Activated T-helper 1 cell treated with anti-CD3 and anti-CD28 coated beads, Interleukin-12 subunit alpha, Interleukin-12 subunit beta, Interleukin-2, Interleukin-4 antibody, amounts not matched to agents 30 ng/mL and 10 ng/mL and 1 ng/mL, durations not matched to agents 14 hours and 24 hours and 36 hours (primary cell): ENCODE measurements around the gene TRIM2. TPM values are rescaled to one million over a fixed set of nuclear protein-coding genes. Genes with fewer than 3 reads are reported as not detected.

Experiments used
- DNase-seq: peaks from one replicate; pipeline ENCODE4 v3.0.0; 2021; ENCODE audit warnings: low spot score
- H3K27ac Mint-ChIP-seq: one replicate; pipeline ENCODE4 v1.8.0; 2021; ENCODE audit warnings: mild to moderate bottlenecking, mixed read lengths
- H3K27me3 Mint-ChIP-seq: one replicate; pipeline ENCODE4 v1.8.0; 2022; ENCODE audit warnings: mild to moderate bottlenecking, moderate library complexity, mixed read lengths; ENCODE audit not compliant: insufficient read depth
- H3K36me3 Mint-ChIP-seq: one replicate; pipeline ENCODE4 v1.8.0; 2021; ENCODE audit warnings: low read depth, mixed read lengths
- H3K4me1 Mint-ChIP-seq: one replicate; pipeline ENCODE4 v1.8.0; 2021; ENCODE audit warnings: low read depth, mixed read lengths
- H3K4me3 Mint-ChIP-seq: one replicate; pipeline ENCODE4 v1.8.0; 2021; ENCODE audit warnings: mild to moderate bottlenecking, moderate library complexity, mixed read lengths
- H3K9me3 Mint-ChIP-seq: one replicate; pipeline ENCODE4 v1.8.0; 2021; ENCODE audit warnings: mixed read lengths
- intact Hi-C: fragments of 100-400 bp; cut with micrococcal nuclease; formaldehyde crosslinking; loops from one replicate; pipeline ENCODE4 v1.15.1; 2024
- total RNA-seq: library from RNA; stranded (reverse); gene quantifications from 2 replicates; pipeline ENCODE4 v1.2.3, GENCODE V29; 2022

TRIM2 gene
- total RNA-seq, 1 donor from 2014 or later, result 0.16 TPM

DNA sequence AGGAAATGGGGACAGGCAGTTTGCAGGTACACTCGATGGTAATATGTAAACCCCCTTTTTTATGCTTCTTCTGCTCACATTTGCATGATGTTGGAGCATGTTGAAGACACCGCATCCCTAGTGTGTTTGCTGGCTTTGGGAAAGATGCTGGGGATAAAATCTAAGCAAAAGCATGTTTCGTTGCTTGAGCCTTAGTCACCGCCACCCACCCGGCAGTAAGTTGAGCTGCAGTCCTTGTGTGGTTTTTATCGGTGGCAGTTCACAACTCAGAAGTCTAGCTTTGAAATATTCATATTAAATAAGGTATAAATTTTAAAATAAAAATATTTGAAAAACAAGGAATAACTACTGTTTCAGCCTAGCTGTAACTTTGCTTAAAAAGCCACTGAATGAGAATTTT, 118.5 kb downstream of the TRIM2 start:
- no peak overlapping the region for H3K4me3 Mint-ChIP-seq
- no peaks in the 10 kb centered on the region for H3K36me3 Mint-ChIP-seq
- peaks cover 16% of the 10 kb centered on the region for H3K27me3 Mint-ChIP-seq
- no peak overlapping the region for H3K27ac Mint-ChIP-seq
- DNase-seq, result no peak
- intact Hi-C loops, result no loop called here
- no peaks in the 10 kb centered on the region for H3K9me3 Mint-ChIP-seq
- no peaks in the 10 kb centered on the region for H3K4me1 Mint-ChIP-seq

DNA sequence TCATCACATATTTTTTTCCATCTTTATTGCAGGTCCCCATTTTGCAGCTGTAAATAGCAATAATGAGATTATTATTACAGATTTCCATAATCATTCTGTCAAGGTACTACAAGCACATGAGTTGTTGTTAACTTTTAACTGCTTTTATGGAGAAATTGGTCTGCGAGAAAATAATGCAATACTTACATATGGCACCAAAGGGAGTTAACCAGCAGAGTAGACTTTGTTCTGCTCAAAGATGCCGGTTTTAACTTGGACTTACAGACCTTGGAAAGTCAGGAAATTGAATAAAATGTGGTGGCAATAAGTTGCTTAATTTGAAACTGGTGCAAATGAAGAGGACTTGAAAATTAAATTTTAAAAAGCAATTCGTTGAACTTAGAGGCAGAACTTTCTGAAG, 119.8 kb downstream of the TRIM2 start:
- no peak overlapping the region for H3K27ac Mint-ChIP-seq
- intact Hi-C loops, result no loop called here
- no peak overlapping the region for H3K4me3 Mint-ChIP-seq
- no peak for DNase-seq
- peaks cover 16% of the 10 kb centered on the region for H3K27me3 Mint-ChIP-seq
- no peaks in the 10 kb centered on the region for H3K9me3 Mint-ChIP-seq
- no peaks in the 10 kb centered on the region for H3K36me3 Mint-ChIP-seq
- H3K4me1 Mint-ChIP-seq, result no peaks in the 10 kb centered on the region

DNA sequence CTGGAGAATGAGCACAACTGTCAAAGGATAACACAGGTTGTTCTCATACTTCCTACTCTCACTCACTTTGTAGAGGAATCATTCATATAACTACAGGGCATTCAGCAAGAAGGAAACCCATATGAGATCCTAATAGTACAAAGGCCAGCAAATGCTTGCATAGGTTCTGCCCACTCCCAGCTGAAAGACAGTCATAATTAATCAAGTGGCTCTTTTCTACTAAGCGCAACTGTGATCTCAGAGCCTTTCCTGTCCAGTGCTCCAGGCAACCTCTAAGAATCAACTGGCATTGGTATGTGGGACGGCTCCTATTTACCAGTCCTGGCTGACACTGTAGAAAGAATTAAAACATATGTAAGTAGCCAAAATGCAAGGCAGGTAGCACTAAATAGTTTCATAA, 121.3 kb downstream of the TRIM2 start:
- H3K36me3 Mint-ChIP-seq, result no peaks in the 10 kb centered on the region
- no peak overlapping the region for H3K4me3 Mint-ChIP-seq
- H3K27ac Mint-ChIP-seq, result no peak overlapping the region
- no peaks in the 10 kb centered on the region for H3K9me3 Mint-ChIP-seq
- no peak for DNase-seq
- intact Hi-C loops, result no loop called here
- no peaks in the 10 kb centered on the region for H3K4me1 Mint-ChIP-seq
- peaks cover 16% of the 10 kb centered on the region for H3K27me3 Mint-ChIP-seq

DNA sequence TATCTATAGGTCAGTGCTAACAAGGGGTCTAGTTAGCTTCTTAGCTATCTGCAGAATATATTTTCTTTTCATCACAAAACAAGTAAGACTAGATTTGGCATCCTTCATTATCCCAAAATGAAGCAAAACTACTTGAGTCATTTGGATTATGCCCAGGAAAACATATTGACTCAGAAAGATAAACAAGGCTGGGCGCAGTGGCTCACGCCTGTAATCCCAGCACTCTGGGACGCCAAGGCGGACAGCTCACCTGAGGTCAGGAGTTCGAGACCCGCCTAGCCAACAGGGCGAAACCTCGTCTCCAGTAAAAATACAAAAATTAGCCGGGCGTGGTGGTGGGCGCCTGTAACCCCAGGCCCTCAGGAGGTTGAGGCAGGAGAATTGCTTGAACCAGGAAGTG, 122.3 kb downstream of the TRIM2 start:
- DNase-seq, result no peak
- H3K27me3 Mint-ChIP-seq, result peaks cover 18% of the 10 kb centered on the region

DNA sequence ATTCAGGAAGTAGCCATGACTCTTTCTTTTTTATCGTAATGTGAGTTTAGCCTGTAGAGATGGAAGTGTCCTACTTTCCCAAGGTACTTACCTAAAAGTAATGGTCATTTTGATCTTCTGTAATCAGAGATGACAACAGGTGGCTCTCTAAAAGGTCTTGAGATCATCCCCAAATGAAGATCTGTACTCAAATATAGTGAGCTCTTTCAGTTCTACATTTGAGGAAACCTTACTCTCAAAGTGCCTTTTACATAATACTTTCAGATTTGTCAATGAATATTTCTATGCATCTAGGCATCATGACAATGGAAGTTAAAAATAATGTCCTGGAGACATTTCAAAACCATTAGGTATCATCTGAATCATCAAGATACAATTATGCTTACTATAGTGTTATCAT, 123.0 kb downstream of the TRIM2 start:
- peaks cover 15% of the 10 kb centered on the region for H3K27me3 Mint-ChIP-seq
- no peaks in the 10 kb centered on the region for H3K9me3 Mint-ChIP-seq
- intact Hi-C loops, result no loop called here
- no peaks in the 10 kb centered on the region for H3K36me3 Mint-ChIP-seq
- no peak overlapping the region for H3K27ac Mint-ChIP-seq
- DNase-seq, result no peak
- no peak overlapping the region for H3K4me3 Mint-ChIP-seq
- no peaks in the 10 kb centered on the region for H3K4me1 Mint-ChIP-seq

More for the DNA sequence above, 122.3 kb downstream of the TRIM2 start:
- H3K27ac Mint-ChIP-seq, result no peak overlapping the region
- intact Hi-C loops, result no loop called here
- no peaks in the 10 kb centered on the region for H3K9me3 Mint-ChIP-seq
- no peaks in the 10 kb centered on the region for H3K36me3 Mint-ChIP-seq
- H3K4me1 Mint-ChIP-seq, result no peaks in the 10 kb centered on the region
- H3K4me3 Mint-ChIP-seq, result no peak overlapping the region

DNA sequence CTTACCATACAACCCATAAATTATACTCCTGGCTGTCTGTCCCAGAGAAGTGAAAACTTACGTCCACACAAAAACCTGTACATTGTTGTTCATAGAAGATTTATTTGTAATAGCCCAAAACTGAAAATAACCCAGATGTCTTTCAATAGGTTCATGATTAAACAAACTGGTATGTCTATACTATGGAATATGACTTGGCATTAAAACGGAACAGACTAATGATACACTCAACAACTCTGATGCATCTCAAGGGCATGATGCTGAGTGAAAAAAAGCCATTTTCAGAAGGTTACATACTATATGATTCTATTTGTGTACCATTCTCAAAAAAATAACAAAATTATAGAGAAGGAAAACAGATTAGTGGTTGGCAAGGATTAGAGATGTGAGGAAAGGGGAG, 128.7 kb downstream of the TRIM2 start:
- no peaks in the 10 kb centered on the region for H3K9me3 Mint-ChIP-seq
- no peak for DNase-seq
- H3K27me3 Mint-ChIP-seq, result peaks cover 7% of the 10 kb centered on the region
- no peaks in the 10 kb centered on the region for H3K4me1 Mint-ChIP-seq
- no peak overlapping the region for H3K4me3 Mint-ChIP-seq
- no peak overlapping the region for H3K27ac Mint-ChIP-seq
- intact Hi-C loops, result no loop called here
- H3K36me3 Mint-ChIP-seq, result no peaks in the 10 kb centered on the region

DNA sequence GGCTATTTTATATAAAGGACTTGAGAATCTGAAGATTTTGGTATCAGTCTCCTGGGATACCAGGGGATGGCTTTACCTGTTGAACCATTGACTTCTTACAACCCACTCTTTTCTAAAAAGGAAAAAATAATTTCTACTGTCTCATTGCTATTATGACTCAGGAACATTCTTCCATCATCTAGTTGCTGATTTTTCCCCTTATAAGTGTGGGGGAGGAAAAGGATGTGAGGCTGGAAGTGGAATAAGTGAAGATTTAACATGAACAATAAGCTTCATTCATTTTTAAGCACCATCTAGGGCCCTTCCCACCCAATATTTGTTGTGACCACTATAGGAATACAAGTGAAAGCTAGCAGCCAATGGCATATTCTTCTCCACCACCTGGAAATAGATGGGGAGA, 129.6 kb downstream of the TRIM2 start:
- Mint-ChIP-seq H3K27me3 (peaks cover 7% of the 10 kb centered on the region), H3K9me3 (no peaks in the 10 kb centered on the region), H3K36me3 (no peaks in the 10 kb centered on the region), H3K4me1 (no peaks in the 10 kb centered on the region), H3K27ac (no peak overlapping the region), H3K4me3 (no peak overlapping the region)
- intact Hi-C loops, result no loop called here
- DNase-seq, result no peak

DNA sequence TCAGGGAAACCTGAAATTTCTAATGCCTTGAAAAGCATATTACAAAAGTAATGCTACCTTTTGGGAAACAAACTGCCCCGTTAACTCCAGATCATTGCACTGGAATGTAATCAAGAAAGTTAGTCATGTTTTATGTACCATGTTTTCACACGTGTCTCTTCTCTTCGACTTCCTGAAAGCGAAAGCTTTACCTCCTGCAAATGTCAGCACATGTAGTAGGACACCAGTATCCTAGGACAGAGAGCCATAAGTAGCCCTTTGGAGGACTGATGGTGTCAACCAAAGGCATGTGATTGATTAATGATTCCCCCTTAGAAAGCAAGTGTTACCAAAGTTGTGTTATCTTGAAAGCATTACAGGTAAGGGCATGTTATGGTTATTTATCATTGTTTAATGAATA, 131.4 kb downstream of the TRIM2 start:
- H3K9me3 Mint-ChIP-seq, result no peaks in the 10 kb centered on the region
- intact Hi-C loops, result no loop called here

DNA sequence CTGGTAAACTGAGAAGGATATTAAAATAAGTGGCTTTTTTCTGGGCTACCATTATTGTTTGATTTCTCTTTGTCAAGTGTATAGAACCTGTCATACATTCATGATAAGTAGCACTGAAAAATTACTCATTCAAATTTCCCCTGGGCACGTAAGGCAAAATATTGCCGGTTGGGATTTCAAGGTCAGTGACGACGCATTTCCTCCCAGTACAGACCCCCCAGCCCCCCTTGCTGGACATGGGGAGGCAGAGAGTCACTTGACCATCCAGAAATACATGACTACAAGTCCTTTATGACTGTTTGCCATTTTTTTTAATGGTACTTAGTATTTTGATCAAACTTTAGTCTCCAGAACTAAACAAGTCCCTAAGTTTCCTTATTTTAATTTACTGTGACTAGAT, 133.4 kb downstream of the TRIM2 start:
- no peak overlapping the region for H3K4me3 Mint-ChIP-seq
- intact Hi-C loops, result no loop called here
- no peaks in the 10 kb centered on the region for H3K36me3 Mint-ChIP-seq
- DNase-seq, result no peak
- H3K27ac Mint-ChIP-seq, result no peak overlapping the region
- no peaks in the 10 kb centered on the region for H3K4me1 Mint-ChIP-seq
- peaks cover 16% of the 10 kb centered on the region for H3K27me3 Mint-ChIP-seq
- H3K9me3 Mint-ChIP-seq, result no peaks in the 10 kb centered on the region

More for the DNA sequence above, 131.4 kb downstream of the TRIM2 start:
- Mint-ChIP-seq H3K4me3 (no peak overlapping the region), H3K27me3 (peaks cover 6% of the 10 kb centered on the region), H3K27ac (no peak overlapping the region), H3K4me1 (no peaks in the 10 kb centered on the region), H3K36me3 (no peaks in the 10 kb centered on the region)
- DNase-seq, result no peak

DNA sequence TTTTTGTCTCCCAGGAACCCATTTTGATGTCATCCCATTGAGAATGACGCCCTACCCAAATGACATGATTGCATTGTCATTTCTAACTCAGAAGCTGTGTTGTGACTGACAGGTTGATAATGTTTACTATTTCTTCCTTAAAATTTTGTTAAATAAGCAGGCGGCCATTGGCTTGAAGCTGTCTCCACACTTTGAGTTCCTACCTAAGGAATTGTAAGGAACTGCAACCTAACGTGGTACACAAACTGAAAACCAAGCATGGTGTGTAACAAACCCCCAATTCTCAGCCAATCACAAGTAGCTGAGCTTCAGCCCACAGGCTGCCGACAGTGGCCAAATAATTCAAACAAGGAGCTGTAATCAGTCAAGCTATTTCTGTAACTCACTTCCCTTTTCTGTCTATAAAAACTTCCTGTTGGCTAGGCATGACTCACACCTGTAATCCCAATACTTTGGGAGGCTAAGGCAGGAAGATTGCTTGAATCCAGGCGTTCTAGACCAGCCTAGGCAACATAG, 137.4 kb downstream of the TRIM2 start:
- H3K4me3 Mint-ChIP-seq, result no peak overlapping the region
- H3K27ac Mint-ChIP-seq, result no peak overlapping the region
- H3K9me3 Mint-ChIP-seq, result no peaks in the 10 kb centered on the region
- DNase-seq, result no peak
- peaks cover 13% of the 10 kb centered on the region for H3K27me3 Mint-ChIP-seq
- H3K36me3 Mint-ChIP-seq, result no peaks in the 10 kb centered on the region
- H3K4me1 Mint-ChIP-seq, result peaks cover 12% of the 10 kb centered on the region
- intact Hi-C loops, result loop anchor here (5.0 to 10.0 kb wide), 2 partner anchors 189 to 1203 kb away; no protein-coding TSS in a partner anchor

DNA sequence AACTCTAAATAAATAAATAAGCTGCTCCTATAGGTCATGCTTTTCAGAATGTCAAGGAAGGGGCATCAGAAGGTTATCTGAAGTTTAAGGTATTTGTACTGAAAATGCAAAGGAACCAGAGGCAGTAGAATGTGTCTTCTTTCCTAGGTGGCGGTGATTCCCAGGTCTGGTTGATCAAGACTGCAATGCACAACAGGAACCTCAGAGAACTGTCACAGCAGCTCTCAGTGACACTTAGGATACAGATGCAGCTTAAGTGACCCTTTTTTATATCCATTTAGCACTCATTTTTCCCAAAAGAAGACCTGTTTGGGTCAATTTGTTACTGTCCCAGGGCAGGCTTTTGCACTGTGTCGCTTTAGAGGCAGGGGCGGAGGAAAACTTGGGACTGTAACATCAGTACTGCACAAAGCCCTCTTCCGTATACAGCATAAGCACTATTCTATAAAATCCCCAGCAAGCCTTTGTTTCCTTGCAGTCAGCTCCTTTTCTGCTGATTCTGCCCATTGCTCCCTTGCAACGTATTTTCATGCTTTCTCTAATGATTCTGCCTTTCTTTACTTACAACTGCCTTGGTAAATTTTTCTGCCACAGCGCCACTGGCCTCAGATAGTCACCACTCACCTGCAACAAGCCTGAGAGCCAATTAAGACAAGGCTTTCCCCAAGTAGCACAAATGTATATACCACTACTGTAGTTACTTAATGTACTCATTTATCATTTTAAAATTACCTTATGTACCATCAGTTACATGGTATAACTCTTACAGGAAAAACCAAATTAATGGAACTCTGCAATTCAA, 138.7 kb downstream of the TRIM2 start:
- no peak overlapping the region for H3K27ac Mint-ChIP-seq
- intact Hi-C loops, result loop anchor here (5.0 to 10.0 kb wide), 2 partner anchors 191 to 1202 kb away; no protein-coding TSS in a partner anchor
- peak overlapping the region; percentile 53 for H3K4me3 Mint-ChIP-seq

DNA sequence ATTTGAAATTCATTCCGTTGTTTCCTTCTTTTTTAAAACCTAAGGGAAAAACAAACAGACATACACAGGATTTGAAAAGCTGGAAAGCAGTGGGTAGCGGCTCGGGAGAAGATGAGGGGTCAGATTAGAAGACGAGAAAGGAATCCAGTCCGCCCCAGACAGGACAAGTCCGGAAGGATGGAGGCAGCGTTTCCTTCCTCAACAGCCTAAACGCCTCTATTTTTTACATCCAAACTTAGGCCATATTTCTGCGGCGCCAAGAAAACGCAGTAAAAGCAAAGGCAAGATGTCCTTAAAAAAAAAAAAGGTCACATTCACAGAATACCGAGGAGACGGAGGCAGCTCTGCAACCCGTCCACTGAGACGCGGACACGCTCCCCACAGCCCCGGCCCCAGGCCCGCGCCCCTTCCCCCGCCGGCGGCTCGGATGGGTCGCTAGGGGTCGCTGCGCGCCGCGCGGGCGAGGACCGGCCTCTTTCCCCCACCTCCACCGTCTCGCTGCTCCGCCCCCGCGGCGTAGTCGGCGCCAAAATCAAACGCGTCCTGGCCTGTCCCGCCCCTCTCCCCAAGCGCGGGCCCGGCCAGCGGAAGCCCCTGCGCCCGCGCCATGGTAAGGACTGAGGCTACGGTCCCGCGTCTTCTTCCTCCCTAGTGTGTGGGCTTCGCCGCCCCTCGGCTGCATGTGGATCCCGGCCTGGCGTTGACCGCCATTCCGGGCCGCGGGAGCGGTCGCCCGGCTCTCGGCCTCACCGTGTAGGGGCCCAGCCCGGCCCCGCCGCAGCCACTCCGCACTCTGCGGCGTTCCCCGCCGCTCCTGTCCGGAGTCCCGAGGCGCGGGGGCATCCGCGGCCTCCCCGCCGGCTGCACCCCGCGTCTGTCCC, 140.1 kb downstream of the TRIM2 start, which contains the start of gene MND1:
TSS of gene MND1 (plus strand) at position 558 of the 881 bp plus-strand sequence. CDS start at position 608, 50 bp downstream.
- peak; percentile 90 for DNase-seq
- Mint-ChIP-seq H3K27me3 (peaks cover 13% of the 10 kb centered on the region), H3K36me3 (peaks cover 2% of the 10 kb centered on the region), H3K4me1 (peaks cover 32% of the 10 kb centered on the region), H3K9me3 (no peaks in the 10 kb centered on the region), H3K27ac (peak within 1 kb of the TSS; percentile 85), H3K4me3 (peak within 1 kb of the TSS; percentile 91)
- intact Hi-C loops, result loop anchor here (1.0 to 10.0 kb wide), 11 partner anchors 13 to 1200 kb away; partner anchors contain the start of gene TMEM131L

More for the DNA sequence above, 138.7 kb downstream of the TRIM2 start:
- DNase-seq, result no peak
- Mint-ChIP-seq H3K9me3 (no peaks in the 10 kb centered on the region), H3K4me1 (peaks cover 25% of the 10 kb centered on the region), H3K36me3 (no peaks in the 10 kb centered on the region), H3K27me3 (peaks cover 13% of the 10 kb centered on the region)
